ENCODE data around the gene TMEM86B. TPM values are rescaled to one million over a fixed set of nuclear protein-coding genes. Genes with fewer than 3 reads are reported as not detected.

TMEM86B gene
- total RNA-seq, 1 experiment from 2014 or later: 14.2 TPM

DNA sequence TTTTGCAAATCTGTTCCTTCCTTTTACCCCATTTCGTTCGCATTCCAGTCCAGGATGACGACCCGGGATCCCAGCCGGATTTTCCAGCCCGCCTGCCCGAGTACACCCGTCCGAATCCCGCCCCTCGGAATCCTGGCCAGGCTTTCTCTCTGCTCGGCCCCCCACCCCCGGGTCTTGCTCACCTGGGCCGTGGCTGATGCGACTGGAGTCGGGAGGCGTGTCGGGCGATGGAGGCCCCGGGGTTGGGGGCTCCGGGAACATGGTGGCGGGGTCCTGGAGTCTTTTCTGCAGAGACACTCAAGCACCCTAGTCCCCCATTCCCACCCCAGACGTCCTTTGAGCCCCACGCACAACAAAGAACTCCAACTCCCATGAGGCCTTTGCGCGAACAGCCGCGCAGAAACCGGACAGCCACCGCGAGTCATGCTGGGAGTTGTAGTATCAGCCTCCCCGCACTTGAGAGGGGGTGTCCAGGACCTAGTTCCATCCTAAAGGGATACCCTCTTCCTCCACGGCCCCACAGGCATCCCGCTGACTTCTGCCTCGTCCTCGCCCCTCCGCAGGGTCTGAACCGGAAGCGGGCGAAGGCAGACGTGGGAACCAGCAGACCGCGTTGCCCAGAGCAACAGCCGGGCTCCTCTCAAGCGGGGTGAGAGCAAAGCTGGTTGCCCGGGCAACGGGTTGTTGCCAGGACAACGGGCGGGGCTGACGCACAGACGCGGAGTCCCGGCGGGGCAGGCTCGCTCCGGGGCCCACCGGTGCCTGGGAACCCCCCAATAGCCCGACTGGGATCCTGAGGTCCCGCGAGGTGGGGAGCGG is 49.6 kb downstream of the TMEM86B start:
- Histone ChIP-seq H3K4me1 (ENCODE audit: control insufficient read depth, insufficient read depth, low read length) (no peaks in the 10 kb centered on the region), H3K4me3 (ENCODE audit: low read depth in 2 of 2, low read length in 2 of 2) (peak overlapping the region; percentile 41 to 67), H3K27me3 (ENCODE audit: control insufficient read depth, insufficient read depth, low read length) (no peaks in the 10 kb centered on the region), H3K36me3 (ENCODE audit: control insufficient read depth, insufficient read depth, low read length) (no peaks in the 10 kb centered on the region), H3K9me3 (ENCODE audit: control insufficient read depth, insufficient read depth, low read depth, low read length) (no peaks in the 10 kb centered on the region), H3K27ac (ENCODE audit: low read length) (no peak overlapping the region)
- in situ Hi-C loops (cut with HindIII; ENCODE audit: low pct_unique_long_range_greater_than_20kb, low sequenced_read_pairs) (no loop called here), intact Hi-C loops (cut with micrococcal nuclease; ENCODE audit: unreplicated experiment) (no loop called here)
- ChIA-PET POLR2A (no interaction called here), CTCF (no interaction called here)
- DNase-seq (ENCODE audit: low read depth, low spot score) (peak; percentile 54), ATAC-seq (peak; percentile 84)
- no peak for TF ChIP-seq TCF7L2 (IDR thresholded peaks at IDR 0.05; ENCODE audit: low read depth, low read length)
- TF ChIP-seq, protein P1, sequence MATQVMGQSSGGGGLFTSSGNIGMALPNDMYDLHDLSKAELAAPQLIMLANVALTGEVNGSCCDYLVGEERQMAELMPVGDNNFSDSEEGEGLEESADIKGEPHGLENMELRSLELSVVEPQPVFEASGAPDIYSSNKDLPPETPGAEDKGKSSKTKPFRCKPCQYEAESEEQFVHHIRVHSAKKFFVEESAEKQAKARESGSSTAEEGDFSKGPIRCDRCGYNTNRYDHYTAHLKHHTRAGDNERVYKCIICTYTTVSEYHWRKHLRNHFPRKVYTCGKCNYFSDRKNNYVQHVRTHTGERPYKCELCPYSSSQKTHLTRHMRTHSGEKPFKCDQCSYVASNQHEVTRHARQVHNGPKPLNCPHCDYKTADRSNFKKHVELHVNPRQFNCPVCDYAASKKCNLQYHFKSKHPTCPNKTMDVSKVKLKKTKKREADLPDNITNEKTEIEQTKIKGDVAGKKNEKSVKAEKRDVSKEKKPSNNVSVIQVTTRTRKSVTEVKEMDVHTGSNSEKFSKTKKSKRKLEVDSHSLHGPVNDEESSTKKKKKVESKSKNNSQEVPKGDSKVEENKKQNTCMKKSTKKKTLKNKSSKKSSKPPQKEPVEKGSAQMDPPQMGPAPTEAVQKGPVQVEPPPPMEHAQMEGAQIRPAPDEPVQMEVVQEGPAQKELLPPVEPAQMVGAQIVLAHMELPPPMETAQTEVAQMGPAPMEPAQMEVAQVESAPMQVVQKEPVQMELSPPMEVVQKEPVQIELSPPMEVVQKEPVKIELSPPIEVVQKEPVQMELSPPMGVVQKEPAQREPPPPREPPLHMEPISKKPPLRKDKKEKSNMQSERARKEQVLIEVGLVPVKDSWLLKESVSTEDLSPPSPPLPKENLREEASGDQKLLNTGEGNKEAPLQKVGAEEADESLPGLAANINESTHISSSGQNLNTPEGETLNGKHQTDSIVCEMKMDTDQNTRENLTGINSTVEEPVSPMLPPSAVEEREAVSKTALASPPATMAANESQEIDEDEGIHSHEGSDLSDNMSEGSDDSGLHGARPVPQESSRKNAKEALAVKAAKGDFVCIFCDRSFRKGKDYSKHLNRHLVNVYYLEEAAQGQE (IDR thresholded peaks at IDR 0.05; ENCODE audit: insufficient read depth in 1 of 2, low read depth in 2 of 2, low read length in 1 of 2): 0 out of 4 replicates have a peak, but pooled peaks of 1 of the 2 experiments have one; percentile 23
- 0 out of 2 replicates have a peak, but pooled peaks have one; percentile 44 for TF ChIP-seq SIN3A (IDR thresholded peaks at IDR 0.05; ENCODE audit: borderline replicate concordance, insufficient read depth, low read depth, low read length)
- TF ChIP-seq POLR2AphosphoS5 (IDR thresholded peaks at IDR 0.05; ENCODE audit: low read depth, low read length): no peak
- TF ChIP-seq, protein P2, sequence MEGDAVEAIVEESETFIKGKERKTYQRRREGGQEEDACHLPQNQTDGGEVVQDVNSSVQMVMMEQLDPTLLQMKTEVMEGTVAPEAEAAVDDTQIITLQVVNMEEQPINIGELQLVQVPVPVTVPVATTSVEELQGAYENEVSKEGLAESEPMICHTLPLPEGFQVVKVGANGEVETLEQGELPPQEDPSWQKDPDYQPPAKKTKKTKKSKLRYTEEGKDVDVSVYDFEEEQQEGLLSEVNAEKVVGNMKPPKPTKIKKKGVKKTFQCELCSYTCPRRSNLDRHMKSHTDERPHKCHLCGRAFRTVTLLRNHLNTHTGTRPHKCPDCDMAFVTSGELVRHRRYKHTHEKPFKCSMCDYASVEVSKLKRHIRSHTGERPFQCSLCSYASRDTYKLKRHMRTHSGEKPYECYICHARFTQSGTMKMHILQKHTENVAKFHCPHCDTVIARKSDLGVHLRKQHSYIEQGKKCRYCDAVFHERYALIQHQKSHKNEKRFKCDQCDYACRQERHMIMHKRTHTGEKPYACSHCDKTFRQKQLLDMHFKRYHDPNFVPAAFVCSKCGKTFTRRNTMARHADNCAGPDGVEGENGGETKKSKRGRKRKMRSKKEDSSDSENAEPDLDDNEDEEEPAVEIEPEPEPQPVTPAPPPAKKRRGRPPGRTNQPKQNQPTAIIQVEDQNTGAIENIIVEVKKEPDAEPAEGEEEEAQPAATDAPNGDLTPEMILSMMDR (IDR thresholded peaks at IDR 0.05): no peak
- BruUV-seq (replicated peaks): no TSS peak

Small RNAs within 50 kb of the gene (microRNA-seq; reads per million reads assigned to microRNA genes)
- 2.9 reads per million for gene MIR6802 (ENCODE audit: unreplicated experiment)
- 5.1 reads per million, percentile 14 among the genes with 10 or more reads in this experiment for gene MIR6803 (ENCODE audit: unreplicated experiment)
- 2.2 reads per million for gene MIR6804 (ENCODE audit: unreplicated experiment)

Other genes starting within 250 kb of the TMEM86B start
- 1.2 TPM for gene GP6, start 190.5 kb downstream of the TMEM86B start, total RNA-seq (2021; ENCODE audit: unreplicated experiment)
- gene RDH13, start 165.6 kb downstream of the TMEM86B start, total RNA-seq (2021; ENCODE audit: unreplicated experiment): 37.8 TPM
- 11.0 TPM for gene EPS8L1, start 152.9 kb downstream of the TMEM86B start, total RNA-seq (2021; ENCODE audit: unreplicated experiment)
- gene PPP1R12C, start 111.1 kb downstream of the TMEM86B start, total RNA-seq (2021; ENCODE audit: unreplicated experiment): 158 TPM
- 116 TPM for gene TNNT1, start 79.6 kb downstream of the TMEM86B start, total RNA-seq (2021; ENCODE audit: unreplicated experiment)
- gene TNNI3, start 71.0 kb downstream of the TMEM86B start, total RNA-seq (2021; ENCODE audit: unreplicated experiment): 14.6 TPM
- gene DNAAF3, start 62.1 kb downstream of the TMEM86B start, total RNA-seq (2021; ENCODE audit: unreplicated experiment): 12.4 TPM
- 3.2 TPM for gene SYT5, start 48.5 kb downstream of the TMEM86B start, total RNA-seq (2021; ENCODE audit: unreplicated experiment)
- gene PTPRH, start 19.3 kb downstream of the TMEM86B start, total RNA-seq (2021; ENCODE audit: unreplicated experiment): 42.8 TPM
- gene PPP6R1, start 30.3 kb upstream of the TMEM86B start, total RNA-seq (2021; ENCODE audit: unreplicated experiment): 172 TPM
- 84.2 TPM for gene HSPBP1, start 51.3 kb upstream of the TMEM86B start, total RNA-seq (2021; ENCODE audit: unreplicated experiment)
- gene BRSK1, start 55.2 kb upstream of the TMEM86B start, total RNA-seq (2021; ENCODE audit: unreplicated experiment): 7.9 TPM
- not detected for gene TMEM150B, start 96.6 kb upstream of the TMEM86B start, total RNA-seq (2021; ENCODE audit: unreplicated experiment)
- gene KMT5C, start 111.1 kb upstream of the TMEM86B start, total RNA-seq (2021; ENCODE audit: unreplicated experiment): 30.6 TPM
- gene COX6B2, start 126.0 kb upstream of the TMEM86B start, total RNA-seq (2021; ENCODE audit: unreplicated experiment): 5.6 TPM
- not detected for gene GARIN5B, start 134.5 kb upstream of the TMEM86B start, total RNA-seq (2021; ENCODE audit: unreplicated experiment)
- gene IL11, start 141.7 kb upstream of the TMEM86B start, total RNA-seq (2021; ENCODE audit: unreplicated experiment): 4.4 TPM
- 0.74 TPM for gene TMEM190, start 148.1 kb upstream of the TMEM86B start, total RNA-seq (2021; ENCODE audit: unreplicated experiment)
- 7.4 TPM for gene TMEM238, start 155.5 kb upstream of the TMEM86B start, total RNA-seq (2021; ENCODE audit: unreplicated experiment)
- gene RPL28, start 157.2 kb upstream of the TMEM86B start, total RNA-seq (2021; ENCODE audit: unreplicated experiment): 2,154 TPM
- gene UBE2S, start 179.0 kb upstream of the TMEM86B start, total RNA-seq (2021; ENCODE audit: unreplicated experiment): 635 TPM
- gene SHISA7, start 214.5 kb upstream of the TMEM86B start, total RNA-seq (2021; ENCODE audit: unreplicated experiment): 0.03 TPM
- gene ISOC2, start 232.9 kb upstream of the TMEM86B start, total RNA-seq (2021; ENCODE audit: unreplicated experiment): 150 TPM
- not detected for gene C19orf85, start 236.0 kb upstream of the TMEM86B start, total RNA-seq (2021; ENCODE audit: unreplicated experiment)
- 21.7 TPM for gene ZNF628, start 247.9 kb upstream of the TMEM86B start, total RNA-seq (2021; ENCODE audit: unreplicated experiment)